ENCODE results near the gene ULBP3.
"Not testable (repeated sequence)": the region's sequence is repeated elsewhere in the genome, so short reads cannot be mapped to it uniquely, and the experiment has no call there.

Gene ULBP3

DNA sequence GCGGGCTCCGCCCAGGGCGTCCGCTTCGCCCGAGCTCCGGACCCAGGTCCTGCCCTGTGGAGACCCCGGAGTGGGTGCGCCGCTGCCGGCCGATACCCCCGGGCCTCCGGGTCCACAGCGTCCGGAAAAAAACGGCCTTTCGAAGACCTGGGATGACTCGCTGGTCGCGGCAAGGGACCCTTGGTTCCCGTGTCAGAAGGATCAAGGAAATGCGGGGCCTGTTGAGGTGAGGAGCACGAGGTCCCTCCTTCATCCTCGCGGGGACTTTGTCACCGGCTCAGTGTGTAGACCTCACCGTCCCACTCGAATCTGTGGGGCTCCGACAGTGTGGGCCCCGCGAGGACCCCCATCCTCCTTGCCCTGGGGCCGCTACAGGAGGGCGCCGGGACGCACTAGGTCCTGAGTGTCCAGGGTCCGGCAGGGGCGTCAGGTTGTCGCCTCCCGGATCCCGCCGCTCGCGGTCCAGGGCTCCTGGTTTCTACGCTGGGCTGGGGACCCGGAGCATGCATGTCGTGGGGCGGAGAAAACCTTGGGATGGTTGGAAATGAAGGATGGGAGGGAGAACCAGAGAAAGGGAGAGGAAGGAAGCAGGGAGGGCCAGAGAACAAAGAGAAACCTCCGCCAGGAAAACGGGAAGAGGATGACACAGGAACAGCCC, 54.2 kb downstream of the ULBP3 start:
- DNase-seq = not testable (repeated sequence)

DNA sequence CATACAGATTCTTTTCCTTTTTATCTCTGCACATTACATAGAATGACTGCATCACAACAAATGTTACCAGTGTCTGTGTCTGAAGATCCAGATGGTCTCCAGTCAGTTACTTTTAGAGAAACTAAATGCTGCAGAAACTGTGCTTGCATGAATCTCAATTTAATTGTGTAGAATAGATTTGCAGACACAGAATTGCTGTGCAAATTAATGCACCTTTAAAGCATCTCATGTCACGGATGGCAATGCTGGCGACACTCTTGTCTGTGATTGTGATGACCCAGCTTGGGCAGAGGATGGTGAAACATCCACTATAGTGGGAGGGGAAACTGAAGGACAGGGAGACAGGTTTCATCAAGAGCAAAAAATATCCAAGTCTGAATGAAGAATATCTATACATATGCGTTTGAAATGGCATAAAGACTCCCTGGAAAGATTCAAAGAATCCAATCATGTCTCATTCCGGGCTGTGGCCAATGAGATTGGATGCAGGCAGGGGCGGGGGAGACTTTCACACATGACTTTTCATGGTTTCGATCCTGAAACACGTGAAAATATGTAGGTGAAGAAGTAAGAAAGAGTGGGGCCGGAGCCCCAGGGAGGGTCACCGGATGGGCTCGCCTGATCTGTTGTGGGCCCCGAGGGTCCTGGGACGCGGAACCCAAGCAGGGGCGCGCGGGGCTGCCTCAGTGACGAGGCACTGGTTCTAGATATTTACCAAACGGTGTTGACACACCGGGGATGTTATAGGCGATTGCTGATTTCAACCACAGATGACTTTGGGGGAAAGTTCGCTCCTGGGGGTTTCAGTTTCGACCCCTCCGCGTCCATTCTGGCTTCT, 54.9 kb downstream of the ULBP3 start:
- not testable (repeated sequence) for DNase-seq

DNA sequence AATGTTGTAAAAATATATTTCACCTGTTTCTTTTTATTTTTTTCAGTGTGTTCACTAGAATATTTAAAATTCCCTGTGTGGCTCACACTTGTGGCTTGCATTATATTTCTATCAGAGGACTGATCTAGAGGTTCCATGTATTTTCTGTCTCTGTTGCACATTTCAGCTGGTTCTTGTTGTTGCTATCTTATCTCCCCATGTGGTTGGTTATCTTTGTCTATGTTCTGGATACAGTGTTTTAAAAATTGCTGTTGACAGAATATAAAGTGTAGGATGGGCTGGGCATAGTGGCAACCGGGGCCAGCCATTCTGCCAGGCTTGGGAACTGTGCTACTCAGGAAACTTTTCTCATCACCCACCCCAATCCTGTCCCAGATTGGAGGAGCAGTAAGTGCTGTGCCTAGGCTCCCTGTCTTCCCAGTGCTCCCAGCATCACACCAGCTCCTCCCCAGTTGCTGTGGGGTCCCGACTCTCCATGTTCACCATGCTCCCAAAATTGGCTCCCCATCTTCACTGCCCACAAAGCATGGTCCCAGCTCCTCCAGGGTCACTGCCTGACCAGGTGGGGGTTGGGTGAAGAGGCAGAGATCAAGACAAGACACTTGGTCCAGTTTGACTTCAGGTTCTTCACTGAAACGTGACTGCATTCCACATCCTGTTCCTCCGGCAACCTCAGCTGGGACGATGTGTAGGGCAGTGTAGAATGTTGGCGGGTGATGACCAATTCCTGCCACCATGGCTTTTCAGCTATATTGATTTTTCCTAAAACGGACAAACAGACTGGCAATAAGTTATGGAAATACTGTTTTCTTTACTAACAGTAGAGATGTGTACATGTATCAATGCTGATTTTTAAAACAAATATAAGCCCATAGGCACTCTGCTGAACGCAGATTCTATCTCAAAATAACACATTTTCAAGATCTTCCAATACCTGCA, 55.8 kb downstream of the ULBP3 start:
- DNase-seq = not testable (repeated sequence)
